Measurements from ENCODE around the gene DPH1. TPM values are rescaled to one million over a fixed set of nuclear protein-coding genes. Genes with fewer than 3 reads are reported as not detected.
A peak's percentile ranks its signal among the peaks of the same experiment; 100 is the strongest.

DPH1 gene
- total and polyA plus RNA-seq, 4 donors = 9.8 to 24.6 (median 19.4) TPM

DNA sequence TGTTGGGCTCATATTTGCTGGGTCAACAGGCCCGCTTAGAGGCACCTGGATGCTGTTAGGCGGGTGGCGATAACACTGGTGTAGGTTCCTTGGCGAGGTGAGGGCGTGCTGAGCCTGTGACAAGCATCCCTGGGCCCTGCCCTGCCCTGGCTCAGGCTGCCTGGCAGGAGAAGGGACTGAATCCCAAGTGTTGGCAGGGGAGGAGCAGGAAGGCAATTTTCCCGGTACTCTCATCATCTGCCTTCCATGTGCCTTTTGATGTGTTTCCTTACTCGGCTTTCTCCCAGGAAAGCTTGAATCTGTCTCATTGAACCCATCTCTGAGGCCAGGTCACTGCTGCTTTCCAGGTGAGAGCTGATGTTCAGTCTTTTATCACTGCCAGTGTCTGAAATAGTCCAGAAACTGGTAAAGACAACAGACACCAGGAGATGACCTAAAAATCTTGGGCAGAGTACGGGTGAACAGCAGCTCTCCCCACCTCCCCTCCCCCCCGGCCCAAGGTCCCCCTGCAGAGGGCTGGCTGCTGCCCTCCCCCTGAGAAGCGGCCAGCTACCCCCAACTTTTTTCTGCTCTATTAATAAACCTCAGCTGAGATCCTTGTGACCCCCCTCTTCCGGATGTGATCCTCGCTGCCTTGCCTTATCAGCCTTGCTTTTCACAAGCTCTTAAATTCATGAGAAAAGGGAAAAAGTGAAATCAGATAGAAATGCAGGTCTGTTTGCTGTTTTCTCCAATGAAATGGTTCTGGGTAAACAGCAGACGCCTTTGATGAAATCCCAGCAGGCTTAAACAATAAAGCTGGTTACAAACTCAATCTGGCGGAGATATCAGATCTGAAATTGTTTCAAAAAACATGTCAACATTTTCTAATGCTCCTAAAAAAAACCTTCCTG lies 33.8 kb upstream of the DPH1 start:
- no peaks in the 10 kb centered on the region for H3K27me3 ChIP-seq (ENCODE audit: control insufficient read depth in 4 of 4, insufficient read depth in 4 of 4, low read length in 3 of 4)
- no peak overlapping the region for H3K9ac ChIP-seq (ENCODE audit: low read depth in 1 of 2, low read length in 2 of 2)
- no peak for TF ChIP-seq GABPA (IDR thresholded peaks at IDR 0.05 in 1 of 2, conservative IDR thresholded peaks at IDR 0.05 in 1 of 2)
- TF ChIP-seq RAD21 (IDR thresholded peaks at IDR 0.05) = no peak
- no peak for TF ChIP-seq HNF4A (conservative IDR thresholded peaks at IDR 0.05)
- TF ChIP-seq, protein P1, sequence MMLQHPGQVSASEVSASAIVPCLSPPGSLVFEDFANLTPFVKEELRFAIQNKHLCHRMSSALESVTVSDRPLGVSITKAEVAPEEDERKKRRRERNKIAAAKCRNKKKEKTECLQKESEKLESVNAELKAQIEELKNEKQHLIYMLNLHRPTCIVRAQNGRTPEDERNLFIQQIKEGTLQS (IDR thresholded peaks at IDR 0.05) = no peak
- TF ChIP-seq, protein P2, sequence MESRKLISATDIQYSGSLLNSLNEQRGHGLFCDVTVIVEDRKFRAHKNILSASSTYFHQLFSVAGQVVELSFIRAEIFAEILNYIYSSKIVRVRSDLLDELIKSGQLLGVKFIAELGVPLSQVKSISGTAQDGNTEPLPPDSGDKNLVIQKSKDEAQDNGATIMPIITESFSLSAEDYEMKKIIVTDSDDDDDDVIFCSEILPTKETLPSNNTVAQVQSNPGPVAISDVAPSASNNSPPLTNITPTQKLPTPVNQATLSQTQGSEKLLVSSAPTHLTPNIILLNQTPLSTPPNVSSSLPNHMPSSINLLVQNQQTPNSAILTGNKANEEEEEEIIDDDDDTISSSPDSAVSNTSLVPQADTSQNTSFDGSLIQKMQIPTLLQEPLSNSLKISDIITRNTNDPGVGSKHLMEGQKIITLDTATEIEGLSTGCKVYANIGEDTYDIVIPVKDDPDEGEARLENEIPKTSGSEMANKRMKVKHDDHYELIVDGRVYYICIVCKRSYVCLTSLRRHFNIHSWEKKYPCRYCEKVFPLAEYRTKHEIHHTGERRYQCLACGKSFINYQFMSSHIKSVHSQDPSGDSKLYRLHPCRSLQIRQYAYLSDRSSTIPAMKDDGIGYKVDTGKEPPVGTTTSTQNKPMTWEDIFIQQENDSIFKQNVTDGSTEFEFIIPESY (IDR thresholded peaks at IDR 0.05) = no peak
- no peak for TF ChIP-seq FOXA1 (IDR thresholded peaks at IDR 0.05)
- TF ChIP-seq RXRA (IDR thresholded peaks at IDR 0.05) = no peak
- no peak for TF ChIP-seq JUND (IDR thresholded peaks at IDR 0.05)
- no peak for TF ChIP-seq HNF4G (IDR thresholded peaks at IDR 0.05)
- TF ChIP-seq YY1 (IDR thresholded peaks at IDR 0.05) = no peak
- TF ChIP-seq REST (IDR thresholded peaks at IDR 0.05) = no peak
- TF ChIP-seq SP1 (IDR thresholded peaks at IDR 0.05) = no peak
- TF ChIP-seq TAF1 (conservative IDR thresholded peaks at IDR 0.05) = no peak
- no peak for TF ChIP-seq CTCF (IDR thresholded peaks at IDR 0.05; ENCODE audit: low read depth, low read length, missing input control)
- TF ChIP-seq MAX (IDR thresholded peaks at IDR 0.05) = no peak
- no peak for TF ChIP-seq NR2F2 (IDR thresholded peaks at IDR 0.05)
- no peak for TF ChIP-seq FOXA2 (IDR thresholded peaks at IDR 0.05)
- no peak for DNase-seq (ENCODE audit: low spot score)
- peak overlapping the region; percentile 19 to 83 for H3K27ac ChIP-seq (ENCODE audit: low read depth in 1 of 2, low read length in 2 of 2)
- WGBS = 29% methylated on average over 14 of the region's 14 CpGs
- no peaks in the 10 kb centered on the region for H3K36me3 ChIP-seq (ENCODE audit: control insufficient read depth in 4 of 4, insufficient read depth in 3 of 4, low read depth in 1 of 4, low read length in 3 of 4)
- no peaks in the 10 kb centered on the region for H3K9me3 ChIP-seq (ENCODE audit: control insufficient read depth in 4 of 4, low read length in 3 of 4)
- H3K4me3 ChIP-seq (ENCODE audit: low read depth in 1 of 3, low read length in 3 of 3) = peak overlapping the region; percentile 28 to 59 (median 32)
- H3K4me1 ChIP-seq (ENCODE audit: control insufficient read depth in 4 of 4, insufficient read depth in 4 of 4, low read length in 3 of 4) = peaks cover 24 to 63% (median 45%) of the 10 kb centered on the region in 4 donors

Data from liver (tissue), 9 donors.